Body of pancreas (tissue), 4 donors: ENCODE data around the gene CRTAC1.

Experiments
- CTCF ChIP-seq, 7 experiments: fragments of 450-650 bp in 4 of 7; fragments of 200-600 bp in 3 of 7; sonication (generic) in 3 of 7; IDR thresholded peaks; one replicate each; pipeline ENCODE4 v1.5.1; 2016 to 2019; ENCODE audit warnings: antibody characterized with exemption in 7 of 7
- POLR2A ChIP-seq, 3 donors: fragments of 450-650 bp; IDR thresholded peaks; one replicate each; pipeline ENCODE4 v1.6.1; 2016; ENCODE audit warnings: antibody characterized with exemption in 3 of 3, mild to moderate bottlenecking in 2 of 3

GRCh38 chr10:97911217-97911616 lies 119.2 kb downstream of the CRTAC1 start:
- TF ChIP-seq POLR2A (IDR thresholded peaks at IDR 0.05) (no peak), CTCF (IDR thresholded peaks at IDR 0.05) (no peak)
